Stomach (tissue), 9 donors: Measurements from ENCODE around the gene PCED1B. TPM values are rescaled to one million over a fixed set of nuclear protein-coding genes. Genes with fewer than 3 reads are reported as not detected.

Experiments
- DNase-seq, 2 donors: peaks; one replicate each; pipeline versions ENCODE4 v3.0.0 to v3.0.0-alpha.2; 2013 to 2019
- H3K27ac ChIP-seq, 5 donors: fragments of 200-600 bp in 4 of 5; sonication (generic) in 4 of 5; one replicate each; pipeline ENCODE4 v1.5.1; 2013 to 2019; ENCODE audit warnings: mild to moderate bottlenecking in 1 of 5, moderate library complexity in 1 of 5
- H3K27me3 ChIP-seq, 3 donors: fragments of 200-600 bp; sonication (generic); one replicate each; pipeline ENCODE4 v1.5.1; 2017 to 2019; ENCODE audit warnings: mixed run types in 1 of 3
- H3K36me3 ChIP-seq, 4 donors: fragments of 200-600 bp; sonication (generic); 1 replicate in 3 of 4; 2 replicates in 1 of 4; pipeline ENCODE4 v1.5.1; 2016 to 2019
- H3K4me1 ChIP-seq, 4 donors: fragments of 200-600 bp; sonication (generic); one replicate each; pipeline ENCODE4 v1.5.1; 2016 to 2019
- H3K4me3 ChIP-seq, 4 donors: fragments of 200-600 bp; sonication (generic) in 3 of 4; one replicate each; pipeline ENCODE4 v1.5.1; 2016 to 2019; ENCODE audit warnings: mild to moderate bottlenecking in 1 of 4
- H3K9me3 ChIP-seq, 4 donors: fragments of 200-600 bp; sonication (generic); one replicate each; pipeline ENCODE4 v1.5.1; 2016 to 2019
- CTCF ChIP-seq, 7 experiments: fragments of 450-650 bp in 4 of 7; fragments of 200-600 bp in 3 of 7; sonication (generic) in 3 of 7; IDR thresholded peaks; one replicate each; pipeline ENCODE4 v1.5.1; 2016 to 2019; ENCODE audit warnings: antibody characterized with exemption in 7 of 7, control low read depth in 2 of 7, mild to moderate bottlenecking in 1 of 7
- EP300 ChIP-seq: sonication (generic); formaldehyde crosslinking; IDR thresholded peaks from one replicate; pipeline ENCODE4 v1.6.1; 2017; ENCODE audit warnings: antibody characterized with exemption
- POLR2A ChIP-seq, 4 donors: fragments of 450-650 bp; IDR thresholded peaks; one replicate each; pipeline ENCODE4 v1.6.1; 2016; ENCODE audit warnings: antibody characterized with exemption in 4 of 4, control low read depth in 2 of 4, mild to moderate bottlenecking in 1 of 4, moderate library complexity in 1 of 4
- POLR2AphosphoS5 ChIP-seq, 3 donors: sonication (generic); formaldehyde crosslinking; IDR thresholded peaks; one replicate each; pipeline ENCODE4 v1.6.1; 2016; ENCODE audit warnings: antibody characterized with exemption in 3 of 3
- WGBS, 5 donors: extraction: QIAGEN DNeasy Blood & Tissue Kit in 3 of 5; methylation state at CpG; one replicate each; pipeline versions ENCODE4 v1.1.5 to v1.1.7; 2013 to 2018; 5-methylcytosine and 5-hydroxymethylcytosine counted together
- intact Hi-C: fragments of 100-400 bp; cut with DNase I; formaldehyde crosslinking; loops from one replicate; pipeline ENCODE4 v1.15.1; 2023; ENCODE audit warnings: low total_unique reads
- polyA plus RNA-seq, 3 donors: library from polyadenylated mRNA; stranded (reverse); fragments of 200-250 nt; gene quantifications; one replicate each; pipeline ENCODE4 v1.2.3, GENCODE V29; 2013
- total RNA-seq, 5 donors: library from RNA; depleted of rRNA; stranded (reverse); fragments of >200 nt; gene quantifications; one replicate each; pipeline versions ENCODE4 v1.1.0 to v1.2.3, GENCODE V29; 2014 to 2016
- donor health status: healthy with polysubstance abuse.
- donor health status: Bipolar disorder and iron deficiency.
- donor health status: healthy.

The PCED1B gene
- total and polyA plus RNA-seq, 8 donors = 0.73 to 7.6 (median 2.4) TPM; not detected in 1

- TF ChIP-seq POLR2A (IDR thresholded peaks at IDR 0.05) (no peak), EP300 (no peak), POLR2AphosphoS5 (IDR thresholded peaks at IDR 0.05) (no peak), CTCF (IDR thresholded peaks at IDR 0.05) (no peak)
These were observed 46.8 kb downstream of the PCED1B start for GRCh38 chr12:47126246-47126645.

GRCh38 chr12:47131011-47131410 lies 51.6 kb downstream of the PCED1B start:
- no peak for TF ChIP-seq POLR2A (IDR thresholded peaks at IDR 0.05)
- no peak for TF ChIP-seq EP300
- TF ChIP-seq POLR2AphosphoS5 (IDR thresholded peaks at IDR 0.05) = no peak
- TF ChIP-seq CTCF (IDR thresholded peaks at IDR 0.05) = no peak
- 68 to 82% (median 78%) methylated on average over 5 of the region's 5 CpGs for WGBS, 5 donors
- H3K4me1 ChIP-seq = no peaks in the 10 kb centered on the region
- DNase-seq = no peak
- no peaks in the 10 kb centered on the region for H3K9me3 ChIP-seq
- no peak overlapping the region for H3K4me3 ChIP-seq
- intact Hi-C loops = no loop called here
- no peaks in the 10 kb centered on the region for H3K27me3 ChIP-seq
- no peak overlapping the region for H3K27ac ChIP-seq
- no peaks in the 10 kb centered on the region for H3K36me3 ChIP-seq

More at GRCh38 chr12:47126246-47126645, 46.8 kb downstream of the PCED1B start:
- Histone ChIP-seq H3K4me3 (no peak overlapping the region), H3K27me3 (no peaks in the 10 kb centered on the region), H3K4me1 (no peaks in the 10 kb centered on the region), H3K27ac (no peak overlapping the region), H3K36me3 (no peaks in the 10 kb centered on the region), H3K9me3 (no peaks in the 10 kb centered on the region)
- DNase-seq = no peak
- 83 to 96% (median 95%) methylated on average over 1 of the region's 1 CpG for WGBS, 5 donors
- intact Hi-C loops = no loop called here

GRCh38 chr12:47134005-47134404 lies 54.6 kb downstream of the PCED1B start:
- TF ChIP-seq EP300 (no peak), POLR2A (IDR thresholded peaks at IDR 0.05) (no peak), CTCF (IDR thresholded peaks at IDR 0.05) (no peak), POLR2AphosphoS5 (IDR thresholded peaks at IDR 0.05) (no peak)
- DNase-seq = no peak
- H3K27me3 ChIP-seq = no peaks in the 10 kb centered on the region
- WGBS, 5 donors = 48 to 61% (median 57%) methylated on average over 3 of the region's 3 CpGs
- H3K27ac ChIP-seq = no peak overlapping the region
- no peak overlapping the region for H3K4me3 ChIP-seq
- no peaks in the 10 kb centered on the region for H3K36me3 ChIP-seq
- intact Hi-C loops = no loop called here
- H3K4me1 ChIP-seq = no peaks in the 10 kb centered on the region
- no peaks in the 10 kb centered on the region for H3K9me3 ChIP-seq

- Histone ChIP-seq H3K36me3 (no peaks in the 10 kb centered on the region), H3K9me3 (no peaks in the 10 kb centered on the region), H3K27ac (no peak overlapping the region), H3K4me3 (no peak overlapping the region), H3K27me3 (no peaks in the 10 kb centered on the region), H3K4me1 (no peaks in the 10 kb centered on the region)
- 92 to 98% (median 96%) methylated on average over 7 of the region's 7 CpGs for WGBS, 5 donors
- no peak for DNase-seq
- TF ChIP-seq POLR2A (IDR thresholded peaks at IDR 0.05) (no peak), CTCF (IDR thresholded peaks at IDR 0.05) (no peak), EP300 (no peak), POLR2AphosphoS5 (IDR thresholded peaks at IDR 0.05) (no peak)
- intact Hi-C loops = no loop called here
These were observed 56.2 kb downstream of the PCED1B start for GRCh38 chr12:47135578-47135977.
